Measurements from ENCODE around the gene RUSC2. TPM values are rescaled to one million over a fixed set of nuclear protein-coding genes. Genes with fewer than 3 reads are reported as not detected.

RUSC2 gene
- total and polyA plus RNA-seq, 2 of the 13 experiments (the other 11 are each of a cell fraction or from before 2014, with no cell fraction given), result 2.8 to 3.3 TPM

- TF ChIP-seq ZNF180 (CRISPR knock-in tag; IDR thresholded peaks at IDR 0.05; ENCODE audit: borderline replicate concordance, low read depth), result no peak
- TF ChIP-seq TAF1 (CRISPR knock-in tag; IDR thresholded peaks at IDR 0.05), result 0 out of 2 replicates have a peak, but pooled peaks have one; percentile 2
- TF ChIP-seq ZMYM3 (CRISPR knock-in tag; IDR thresholded peaks at IDR 0.05), result peak; percentile 14; the same call in 1 of the 2 replicates
- no peak for TF ChIP-seq SMARCE1 (IDR thresholded peaks at IDR 0.05; ENCODE audit: borderline replicate concordance)
- TF ChIP-seq MXI1 (IDR thresholded peaks at IDR 0.05; ENCODE audit: borderline replicate concordance, low read depth, low read length), result no peak
- TF ChIP-seq RXRA (CRISPR knock-in tag; IDR thresholded peaks at IDR 0.05), result peak; percentile 29; the same call in 1 of the 2 replicates
- TF ChIP-seq SP140L (CRISPR knock-in tag; IDR thresholded peaks at IDR 0.05; ENCODE audit: borderline replicate concordance), result no peak
- no peak for TF ChIP-seq ERF (CRISPR knock-in tag; IDR thresholded peaks at IDR 0.05)
- TF ChIP-seq, protein P1, sequence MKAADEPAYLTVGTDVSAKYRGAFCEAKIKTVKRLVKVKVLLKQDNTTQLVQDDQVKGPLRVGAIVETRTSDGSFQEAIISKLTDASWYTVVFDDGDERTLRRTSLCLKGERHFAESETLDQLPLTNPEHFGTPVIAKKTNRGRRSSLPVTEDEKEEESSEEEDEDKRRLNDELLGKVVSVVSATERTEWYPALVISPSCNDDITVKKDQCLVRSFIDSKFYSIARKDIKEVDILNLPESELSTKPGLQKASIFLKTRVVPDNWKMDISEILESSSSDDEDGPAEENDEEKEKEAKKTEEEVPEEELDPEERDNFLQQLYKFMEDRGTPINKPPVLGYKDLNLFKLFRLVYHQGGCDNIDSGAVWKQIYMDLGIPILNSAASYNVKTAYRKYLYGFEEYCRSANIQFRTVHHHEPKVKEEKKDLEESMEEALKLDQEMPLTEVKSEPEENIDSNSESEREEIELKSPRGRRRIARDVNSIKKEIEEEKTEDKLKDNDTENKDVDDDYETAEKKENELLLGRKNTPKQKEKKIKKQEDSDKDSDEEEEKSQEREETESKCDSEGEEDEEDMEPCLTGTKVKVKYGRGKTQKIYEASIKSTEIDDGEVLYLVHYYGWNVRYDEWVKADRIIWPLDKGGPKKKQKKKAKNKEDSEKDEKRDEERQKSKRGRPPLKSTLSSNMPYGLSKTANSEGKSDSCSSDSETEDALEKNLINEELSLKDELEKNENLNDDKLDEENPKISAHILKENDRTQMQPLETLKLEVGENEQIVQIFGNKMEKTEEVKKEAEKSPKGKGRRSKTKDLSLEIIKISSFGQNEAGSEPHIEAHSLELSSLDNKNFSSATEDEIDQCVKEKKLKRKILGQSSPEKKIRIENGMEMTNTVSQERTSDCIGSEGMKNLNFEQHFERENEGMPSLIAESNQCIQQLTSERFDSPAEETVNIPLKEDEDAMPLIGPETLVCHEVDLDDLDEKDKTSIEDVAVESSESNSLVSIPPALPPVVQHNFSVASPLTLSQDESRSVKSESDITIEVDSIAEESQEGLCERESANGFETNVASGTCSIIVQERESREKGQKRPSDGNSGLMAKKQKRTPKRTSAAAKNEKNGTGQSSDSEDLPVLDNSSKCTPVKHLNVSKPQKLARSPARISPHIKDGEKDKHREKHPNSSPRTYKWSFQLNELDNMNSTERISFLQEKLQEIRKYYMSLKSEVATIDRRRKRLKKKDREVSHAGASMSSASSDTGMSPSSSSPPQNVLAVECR (CRISPR knock-in tag; IDR thresholded peaks at IDR 0.05; ENCODE audit: borderline replicate concordance), result peak; percentile 12; the same call in 1 of the 2 replicates
- TF ChIP-seq KMT2A (CRISPR knock-in tag; IDR thresholded peaks at IDR 0.05), result no peak
- 0 out of 2 replicates have a peak, but pooled peaks have one; percentile 43 for TF ChIP-seq ZNF792 (CRISPR knock-in tag; IDR thresholded peaks at IDR 0.05)
- TF ChIP-seq, protein P2, sequence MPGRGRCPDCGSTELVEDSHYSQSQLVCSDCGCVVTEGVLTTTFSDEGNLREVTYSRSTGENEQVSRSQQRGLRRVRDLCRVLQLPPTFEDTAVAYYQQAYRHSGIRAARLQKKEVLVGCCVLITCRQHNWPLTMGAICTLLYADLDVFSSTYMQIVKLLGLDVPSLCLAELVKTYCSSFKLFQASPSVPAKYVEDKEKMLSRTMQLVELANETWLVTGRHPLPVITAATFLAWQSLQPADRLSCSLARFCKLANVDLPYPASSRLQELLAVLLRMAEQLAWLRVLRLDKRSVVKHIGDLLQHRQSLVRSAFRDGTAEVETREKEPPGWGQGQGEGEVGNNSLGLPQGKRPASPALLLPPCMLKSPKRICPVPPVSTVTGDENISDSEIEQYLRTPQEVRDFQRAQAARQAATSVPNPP (CRISPR knock-in tag; IDR thresholded peaks at IDR 0.05), result no peak
- TF ChIP-seq MTA3 (CRISPR knock-in tag; IDR thresholded peaks at IDR 0.05), result no peak
- no peak for TF ChIP-seq KAT2B (IDR thresholded peaks at IDR 0.05; ENCODE audit: borderline replicate concordance, low read depth, low read length)
- TF ChIP-seq SP5 (CRISPR knock-in tag; IDR thresholded peaks at IDR 0.05; ENCODE audit: borderline replicate concordance, low read depth), result no peak
- TF ChIP-seq, protein P3, sequence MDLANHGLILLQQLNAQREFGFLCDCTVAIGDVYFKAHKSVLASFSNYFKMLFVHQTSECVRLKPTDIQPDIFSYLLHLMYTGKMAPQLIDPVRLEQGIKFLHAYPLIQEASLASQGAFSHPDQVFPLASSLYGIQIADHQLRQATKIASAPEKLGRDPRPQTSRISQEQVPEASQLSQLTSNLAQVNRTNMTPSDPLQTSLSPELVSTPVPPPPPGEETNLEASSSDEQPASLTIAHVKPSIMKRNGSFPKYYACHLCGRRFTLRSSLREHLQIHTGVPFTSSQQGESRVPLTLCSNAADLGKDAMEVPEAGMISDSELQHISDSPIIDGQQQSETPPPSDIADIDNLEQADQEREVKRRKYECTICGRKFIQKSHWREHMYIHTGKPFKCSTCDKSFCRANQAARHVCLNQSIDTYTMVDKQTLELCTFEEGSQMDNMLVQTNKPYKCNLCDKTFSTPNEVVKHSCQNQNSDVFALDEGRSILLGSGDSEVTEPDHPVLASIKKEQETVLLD (CRISPR knock-in tag; IDR thresholded peaks at IDR 0.05; ENCODE audit: low read depth), result no peak
- TF ChIP-seq EHMT2 (IDR thresholded peaks at IDR 0.05; ENCODE audit: borderline replicate concordance, low read depth, low read length), result no peak
- TF ChIP-seq ZNF652 (CRISPR knock-in tag; IDR thresholded peaks at IDR 0.05; ENCODE audit: borderline replicate concordance, low read depth), result no peak
- no peak for TF ChIP-seq PHF5A (CRISPR knock-in tag; IDR thresholded peaks at IDR 0.05; ENCODE audit: low read depth, unreplicated experiment)
- no peak for TF ChIP-seq ZNF160 (CRISPR knock-in tag; IDR thresholded peaks at IDR 0.05)
These were observed 421 bp downstream of the RUSC2 start (continued) for GRCh38 chr9:35490155-35490909.
